HEK293 (cell line): ENCODE data around the gene LRRC26.

ENCODE experiments used
- CTCF ChIA-PET: fragments of 350-600 bp; formaldehyde crosslinking; extraction: SDS; loops from one replicate; lab custom pipeline; 2021; ENCODE audit warnings: antibody characterized with exemption; lab: Yijun Ruan, JAX
- POLR2A ChIA-PET: fragments of 300-600 bp; formaldehyde crosslinking; extraction: SDS; loops from one replicate; lab custom pipeline; 2020; ENCODE audit warnings: antibody characterized with exemption, inconsistent platforms; lab: Yijun Ruan, JAX
- H3K27ac ChIP-seq: fragments of 200-500 bp; sonication (Bioruptor generic); 2 replicates; pipeline ENCODE4 v1.5.1; 2014; ENCODE audit warnings: low read depth, low read length, control low read depth, inconsistent platforms; ENCODE audit errors: extremely low read depth
- H3K36me3 ChIP-seq, 2 experiments: fragments of 200-500 bp in 1 of 2; sonication (Bioruptor generic) in 1 of 2; 1 replicate in 1 of 2; 2 replicates in 1 of 2; pipeline ENCODE4 v1.5.1; 2014 to 2017; ENCODE audit warnings: inconsistent platforms in 2 of 2, low read length in 2 of 2; ENCODE audit not compliant: control insufficient read depth in 2 of 2, insufficient read depth in 1 of 2
- H3K4me1 ChIP-seq: fragments of 200-500 bp; sonication (Bioruptor generic); 2 replicates; pipeline ENCODE4 v1.5.1; 2014; ENCODE audit warnings: mild to moderate bottlenecking, low read length, inconsistent platforms; ENCODE audit not compliant: control insufficient read depth, insufficient read depth
- H3K4me3 ChIP-seq: 2 replicates; pipeline ENCODE4 v1.5.1; 2011; ENCODE audit warnings: low read depth, mild to moderate bottlenecking, control low read depth, low read length, moderate library complexity
- H3K9me3 ChIP-seq: fragments of 200-500 bp; sonication (Bioruptor generic); 2 replicates; pipeline ENCODE4 v1.5.1; 2014; ENCODE audit warnings: low read depth, low read length, inconsistent platforms; ENCODE audit not compliant: control insufficient read depth, insufficient read depth
- HOXD13 ChIP-seq: sonication (generic); formaldehyde crosslinking; IDR thresholded peaks from 2 replicates; pipeline ENCODE4 v1.8.0; 2022; ENCODE audit warnings: missing genetic modification reagents, borderline replicate concordance
- SCRT1 ChIP-seq: fragments of 450-650 bp; formaldehyde crosslinking; IDR thresholded peaks from 2 replicates; pipeline ENCODE4 v1.5.1; 2016; ENCODE audit warnings: missing biosample characterization, missing genetic modification characterization, borderline replicate concordance
- SCRT2 ChIP-seq: fragments of 450-650 bp; formaldehyde crosslinking; IDR thresholded peaks from 2 replicates; pipeline ENCODE4 v1.5.1; 2016; ENCODE audit warnings: missing biosample characterization, missing genetic modification characterization
- ZBTB8A ChIP-seq: fragments of 450-650 bp; formaldehyde crosslinking; IDR thresholded peaks from 2 replicates; pipeline ENCODE4 v1.5.1; 2016; ENCODE audit warnings: missing biosample characterization, missing genetic modification characterization
- ZFP37 ChIP-seq: fragments of 450-650 bp; formaldehyde crosslinking; IDR thresholded peaks from 2 replicates; pipeline ENCODE4 v1.5.1; 2016; ENCODE audit warnings: missing biosample characterization, missing genetic modification characterization
- ZIC2 ChIP-seq: fragments of 450-650 bp; formaldehyde crosslinking; IDR thresholded peaks from 2 replicates; pipeline ENCODE4 v1.5.1; 2016; ENCODE audit warnings: missing biosample characterization, missing genetic modification characterization
- ZNF211 ChIP-seq: fragments of 450-650 bp; formaldehyde crosslinking; IDR thresholded peaks from 2 replicates; pipeline ENCODE4 v1.5.1; 2016; ENCODE audit warnings: low read depth, missing biosample characterization, missing genetic modification characterization
- ZNF302 ChIP-seq: fragments of 450-650 bp; formaldehyde crosslinking; IDR thresholded peaks from 2 replicates; pipeline ENCODE4 v1.5.1; 2016; ENCODE audit warnings: missing biosample characterization, missing genetic modification characterization, low read depth
- ZNF433 ChIP-seq: fragments of 450-650 bp; formaldehyde crosslinking; IDR thresholded peaks from 2 replicates; pipeline ENCODE4 v1.5.1; 2016; ENCODE audit warnings: missing biosample characterization, missing genetic modification characterization, low read depth
- ZNF544 ChIP-seq: fragments of 450-650 bp; formaldehyde crosslinking; IDR thresholded peaks from 2 replicates; pipeline ENCODE4 v1.5.0; 2017; ENCODE audit warnings: missing biosample characterization, missing genetic modification characterization
- ZNF660 ChIP-seq: fragments of 450-650 bp; IDR thresholded peaks from 2 replicates; pipeline ENCODE4 v1.5.1; 2018; ENCODE audit warnings: missing biosample characterization, mild to moderate bottlenecking, missing genetic modification characterization
- ZNF677 ChIP-seq: fragments of 450-650 bp; IDR thresholded peaks from 2 replicates; pipeline ENCODE4 v1.5.0; 2018; ENCODE audit warnings: missing biosample characterization, mild to moderate bottlenecking, missing genetic modification characterization, moderate library complexity
- ZNF830 ChIP-seq: fragments of 450-650 bp; IDR thresholded peaks from 2 replicates; pipeline ENCODE4 v1.5.0; 2018; ENCODE audit warnings: missing biosample characterization, missing genetic modification characterization, low read depth, mild to moderate bottlenecking, moderate library complexity
- ZNF843 ChIP-seq: fragments of 450-650 bp; formaldehyde crosslinking; IDR thresholded peaks from 2 replicates; pipeline ENCODE4 v1.5.1; 2016; ENCODE audit warnings: missing biosample characterization, missing genetic modification characterization
- ZSCAN16 ChIP-seq: fragments of 450-650 bp; formaldehyde crosslinking; IDR thresholded peaks from 2 replicates; pipeline ENCODE4 v1.5.1; 2016; ENCODE audit warnings: missing biosample characterization, missing genetic modification characterization
- TF ChIP-seq, protein P1 (sequence below): fragments of 450-650 bp; formaldehyde crosslinking; IDR thresholded peaks from 2 replicates; pipeline ENCODE4 v1.5.1; 2017; ENCODE audit warnings: missing biosample characterization, missing genetic modification characterization
- TF ChIP-seq, protein P2 (sequence below): fragments of 450-650 bp; formaldehyde crosslinking; IDR thresholded peaks from 2 replicates; pipeline ENCODE4 v1.5.1; 2017; ENCODE audit warnings: missing biosample characterization, missing genetic modification characterization
- TF ChIP-seq, protein P3 (sequence below): fragments of 450-650 bp; formaldehyde crosslinking; IDR thresholded peaks from 2 replicates; pipeline ENCODE4 v1.5.1; 2016; ENCODE audit warnings: missing biosample characterization, missing genetic modification characterization
- TF ChIP-seq, protein P4 (sequence below): fragments of 450-650 bp; formaldehyde crosslinking; IDR thresholded peaks from 2 replicates; pipeline ENCODE4 v1.5.1; 2016; ENCODE audit warnings: missing biosample characterization, missing genetic modification characterization
- TF ChIP-seq, protein P5 (sequence below): IDR thresholded peaks from 2 replicates; pipeline ENCODE4 v1.6.1; 2011; ENCODE audit warnings: mild to moderate bottlenecking, low read depth, low read length, borderline replicate concordance
- TF ChIP-seq, protein P6 (sequence below): fragments of 450-650 bp; formaldehyde crosslinking; IDR thresholded peaks from 2 replicates; pipeline ENCODE4 v1.5.1; 2016; ENCODE audit warnings: missing biosample characterization, missing genetic modification characterization
- TF ChIP-seq, protein P7 (sequence below): fragments of 450-650 bp; formaldehyde crosslinking; IDR thresholded peaks from 2 replicates; pipeline ENCODE4 v1.5.1; 2016; ENCODE audit warnings: missing biosample characterization, missing genetic modification characterization

Gene LRRC26

DNA sequence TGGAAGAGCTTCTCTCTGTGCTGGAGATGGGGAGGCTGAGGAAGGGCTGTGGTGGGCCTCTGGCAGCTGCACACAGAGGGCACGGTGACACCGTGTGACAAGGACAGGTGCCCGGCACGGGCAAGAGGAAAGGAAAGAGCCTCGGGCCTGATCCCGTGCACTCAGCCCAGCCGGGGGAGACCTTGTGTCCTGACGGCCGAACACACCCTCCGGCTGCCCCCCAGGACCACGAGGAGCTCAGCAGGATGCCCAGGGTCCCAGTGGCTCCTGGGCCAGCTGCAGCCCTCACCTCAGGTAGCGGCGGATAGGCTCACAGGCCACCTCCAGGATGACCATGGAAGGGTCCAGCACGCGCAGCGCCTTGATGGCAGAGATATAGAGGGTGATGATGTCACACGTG lies 13.0 kb upstream of the LRRC26 start (continued):
- TF ChIP-seq, protein P1, sequence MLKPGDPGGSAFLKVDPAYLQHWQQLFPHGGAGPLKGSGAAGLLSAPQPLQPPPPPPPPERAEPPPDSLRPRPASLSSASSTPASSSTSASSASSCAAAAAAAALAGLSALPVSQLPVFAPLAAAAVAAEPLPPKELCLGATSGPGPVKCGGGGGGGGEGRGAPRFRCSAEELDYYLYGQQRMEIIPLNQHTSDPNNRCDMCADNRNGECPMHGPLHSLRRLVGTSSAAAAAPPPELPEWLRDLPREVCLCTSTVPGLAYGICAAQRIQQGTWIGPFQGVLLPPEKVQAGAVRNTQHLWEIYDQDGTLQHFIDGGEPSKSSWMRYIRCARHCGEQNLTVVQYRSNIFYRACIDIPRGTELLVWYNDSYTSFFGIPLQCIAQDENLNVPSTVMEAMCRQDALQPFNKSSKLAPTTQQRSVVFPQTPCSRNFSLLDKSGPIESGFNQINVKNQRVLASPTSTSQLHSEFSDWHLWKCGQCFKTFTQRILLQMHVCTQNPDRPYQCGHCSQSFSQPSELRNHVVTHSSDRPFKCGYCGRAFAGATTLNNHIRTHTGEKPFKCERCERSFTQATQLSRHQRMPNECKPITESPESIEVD, result no peak
- TF ChIP-seq SCRT2 (tag by site-specific recombination) (no peak), ZNF830 (tag by site-specific recombination) (no peak)
- TF ChIP-seq, protein P2, sequence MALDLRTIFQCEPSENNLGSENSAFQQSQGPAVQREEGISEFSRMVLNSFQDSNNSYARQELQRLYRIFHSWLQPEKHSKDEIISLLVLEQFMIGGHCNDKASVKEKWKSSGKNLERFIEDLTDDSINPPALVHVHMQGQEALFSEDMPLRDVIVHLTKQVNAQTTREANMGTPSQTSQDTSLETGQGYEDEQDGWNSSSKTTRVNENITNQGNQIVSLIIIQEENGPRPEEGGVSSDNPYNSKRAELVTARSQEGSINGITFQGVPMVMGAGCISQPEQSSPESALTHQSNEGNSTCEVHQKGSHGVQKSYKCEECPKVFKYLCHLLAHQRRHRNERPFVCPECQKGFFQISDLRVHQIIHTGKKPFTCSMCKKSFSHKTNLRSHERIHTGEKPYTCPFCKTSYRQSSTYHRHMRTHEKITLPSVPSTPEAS, result no peak
- TF ChIP-seq, protein P3, sequence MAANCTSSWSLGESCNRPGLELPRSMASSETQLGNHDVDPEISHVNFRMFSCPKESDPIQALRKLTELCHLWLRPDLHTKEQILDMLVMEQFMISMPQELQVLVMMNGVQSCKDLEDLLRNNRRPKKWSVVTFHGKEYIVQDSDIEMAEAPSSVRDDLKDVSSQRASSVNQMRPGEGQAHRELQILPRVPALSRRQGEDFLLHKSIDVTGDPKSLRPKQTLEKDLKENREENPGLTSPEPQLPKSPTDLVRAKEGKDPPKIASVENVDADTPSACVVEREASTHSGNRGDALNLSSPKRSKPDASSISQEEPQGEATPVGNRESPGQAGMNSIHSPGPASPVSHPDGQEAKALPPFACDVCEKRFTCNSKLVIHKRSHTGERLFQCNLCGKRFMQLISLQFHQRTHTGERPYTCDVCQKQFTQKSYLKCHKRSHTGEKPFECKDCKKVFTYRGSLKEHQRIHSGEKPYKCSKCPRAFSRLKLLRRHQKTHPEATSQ, result no peak

DNA sequence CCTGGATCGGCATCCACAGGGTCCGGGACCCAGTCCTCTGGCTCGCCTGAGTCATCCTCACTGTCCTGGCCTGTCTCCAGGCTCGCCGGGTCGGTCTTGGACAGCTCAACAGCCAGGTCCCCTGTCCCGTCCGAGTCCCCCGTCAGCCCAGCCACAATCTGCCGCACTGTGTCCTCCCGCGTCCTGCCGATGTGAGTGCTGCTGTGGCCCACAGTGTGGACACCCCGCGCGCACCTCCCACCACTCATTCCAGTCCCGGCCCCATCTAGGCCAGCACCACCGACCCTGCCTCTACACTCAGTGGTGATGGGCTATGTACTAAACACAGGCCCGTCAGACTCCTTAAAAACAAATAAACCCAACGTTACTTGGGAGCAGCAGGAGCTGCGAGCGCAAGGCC lies 11.8 kb upstream of the LRRC26 start:
- Histone ChIP-seq H3K27ac (no peak overlapping the region), H3K9me3 (no peaks in the 10 kb centered on the region), H3K4me3 (no peak overlapping the region), H3K36me3 (peaks cover 0 to 89% of the 10 kb centered on the region in 2 experiments; a peak in 2 of 3 replicates), H3K4me1 (no peaks in the 10 kb centered on the region)
- ChIA-PET CTCF (interaction anchor here (1.1 kb wide), 1 partner anchor 35 kb away, joined by 3 read pairs; no protein-coding TSS in a partner anchor), POLR2A (interaction anchor here (1.0 to 1.7 kb wide), 3 partner anchors 24 to 120 kb away, joined by 3 to 6 read pairs (median 3); partner anchors contain the start of genes NRARP and TUBB4B)
- TF ChIP-seq ZNF433 (tag by site-specific recombination) (no peak), ZNF843 (tag by site-specific recombination) (no peak), ZBTB8A (tag by site-specific recombination) (no peak), ZNF211 (tag by site-specific recombination) (no peak), ZIC2 (tag by site-specific recombination) (no peak), ZNF544 (tag by site-specific recombination) (no peak), ZNF660 (tag by site-specific recombination) (no peak), ZNF677 (tag by site-specific recombination) (no peak), SCRT1 (tag by site-specific recombination) (no peak), HOXD13 (no peak), ZNF302 (tag by site-specific recombination) (no peak), ZFP37 (tag by site-specific recombination) (no peak), ZSCAN16 (tag by site-specific recombination) (no peak)
- TF ChIP-seq, protein P4, sequence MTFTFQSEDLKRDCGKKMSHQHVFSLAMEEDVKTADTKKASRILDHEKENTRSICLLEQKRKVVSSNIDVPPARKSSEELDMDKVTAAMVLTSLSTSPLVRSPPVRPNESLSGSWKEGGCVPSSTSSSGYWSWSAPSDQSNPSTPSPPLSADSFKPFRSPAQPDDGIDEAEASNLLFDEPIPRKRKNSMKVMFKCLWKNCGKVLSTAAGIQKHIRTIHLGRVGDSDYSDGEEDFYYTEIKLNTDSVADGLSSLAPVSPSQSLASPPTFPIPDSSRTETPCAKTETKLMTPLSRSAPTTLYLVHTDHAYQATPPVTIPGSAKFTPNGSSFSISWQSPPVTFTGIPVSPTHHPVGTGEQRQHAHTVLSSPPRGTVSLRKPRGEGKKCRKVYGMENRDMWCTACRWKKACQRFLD (tag by site-specific recombination), result no peak
- TF ChIP-seq, protein P5, sequence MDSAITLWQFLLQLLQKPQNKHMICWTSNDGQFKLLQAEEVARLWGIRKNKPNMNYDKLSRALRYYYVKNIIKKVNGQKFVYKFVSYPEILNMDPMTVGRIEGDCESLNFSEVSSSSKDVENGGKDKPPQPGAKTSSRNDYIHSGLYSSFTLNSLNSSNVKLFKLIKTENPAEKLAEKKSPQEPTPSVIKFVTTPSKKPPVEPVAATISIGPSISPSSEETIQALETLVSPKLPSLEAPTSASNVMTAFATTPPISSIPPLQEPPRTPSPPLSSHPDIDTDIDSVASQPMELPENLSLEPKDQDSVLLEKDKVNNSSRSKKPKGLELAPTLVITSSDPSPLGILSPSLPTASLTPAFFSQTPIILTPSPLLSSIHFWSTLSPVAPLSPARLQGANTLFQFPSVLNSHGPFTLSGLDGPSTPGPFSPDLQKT, result no peak
- TF ChIP-seq, protein P6, sequence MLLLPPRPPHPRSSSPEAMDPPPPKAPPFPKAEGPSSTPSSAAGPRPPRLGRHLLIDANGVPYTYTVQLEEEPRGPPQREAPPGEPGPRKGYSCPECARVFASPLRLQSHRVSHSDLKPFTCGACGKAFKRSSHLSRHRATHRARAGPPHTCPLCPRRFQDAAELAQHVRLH (tag by site-specific recombination), result no peak
- TF ChIP-seq, protein P7, sequence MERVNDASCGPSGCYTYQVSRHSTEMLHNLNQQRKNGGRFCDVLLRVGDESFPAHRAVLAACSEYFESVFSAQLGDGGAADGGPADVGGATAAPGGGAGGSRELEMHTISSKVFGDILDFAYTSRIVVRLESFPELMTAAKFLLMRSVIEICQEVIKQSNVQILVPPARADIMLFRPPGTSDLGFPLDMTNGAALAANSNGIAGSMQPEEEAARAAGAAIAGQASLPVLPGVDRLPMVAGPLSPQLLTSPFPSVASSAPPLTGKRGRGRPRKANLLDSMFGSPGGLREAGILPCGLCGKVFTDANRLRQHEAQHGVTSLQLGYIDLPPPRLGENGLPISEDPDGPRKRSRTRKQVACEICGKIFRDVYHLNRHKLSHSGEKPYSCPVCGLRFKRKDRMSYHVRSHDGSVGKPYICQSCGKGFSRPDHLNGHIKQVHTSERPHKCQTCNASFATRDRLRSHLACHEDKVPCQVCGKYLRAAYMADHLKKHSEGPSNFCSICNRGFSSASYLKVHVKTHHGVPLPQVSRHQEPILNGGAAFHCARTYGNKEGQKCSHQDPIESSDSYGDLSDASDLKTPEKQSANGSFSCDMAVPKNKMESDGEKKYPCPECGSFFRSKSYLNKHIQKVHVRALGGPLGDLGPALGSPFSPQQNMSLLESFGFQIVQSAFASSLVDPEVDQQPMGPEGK (tag by site-specific recombination), result no peak
- TF ChIP-seq, protein P3, result no peak
